Measurements from ENCODE around the gene PTPRT. TPM values are rescaled to one million over a fixed set of nuclear protein-coding genes. Genes with fewer than 3 reads are reported as not detected.

PTPRT gene
- total RNA-seq, 2 experiments from 2014 or later = not detected

GRCh38 chr20:43037605-43038309 lies 151.9 kb downstream of the PTPRT start:
- POLR2A ChIA-PET = no interaction called here
- DNase-seq = no peak
- Mint-ChIP-seq H3K27ac (no peak overlapping the region), H3K36me3 (ENCODE audit: low read depth) (no peaks in the 10 kb centered on the region), H3K9me3 (no peaks in the 10 kb centered on the region), H3K4me1 (ENCODE audit: low read depth) (no peaks in the 10 kb centered on the region), H3K4me3 (no peak overlapping the region), H3K27me3 (peaks cover 2% of the 10 kb centered on the region)
- intact Hi-C loops (cut with micrococcal nuclease) = no loop called here
- no peak for ATAC-seq
- CTCF ChIA-PET = no interaction called here
- TF ChIP-seq CTCF (IDR thresholded peaks at IDR 0.05) = no peak

- ChIA-PET POLR2A (no interaction called here), CTCF (no interaction called here)
- no peaks in the 10 kb centered on the region for H3K27me3 Mint-ChIP-seq
- no peak for ATAC-seq
- DNase-seq = no peak
- no peaks in the 10 kb centered on the region for H3K36me3 Mint-ChIP-seq (ENCODE audit: low read depth)
- H3K4me3 Mint-ChIP-seq = no peak overlapping the region
- no peaks in the 10 kb centered on the region for H3K4me1 Mint-ChIP-seq (ENCODE audit: low read depth)
- intact Hi-C loops (cut with micrococcal nuclease) = no loop called here
- H3K27ac Mint-ChIP-seq = no peak overlapping the region
- H3K9me3 Mint-ChIP-seq = no peaks in the 10 kb centered on the region
- no peak for TF ChIP-seq CTCF (IDR thresholded peaks at IDR 0.05)
Measured at GRCh38 chr20:43034981-43035724, 154.6 kb downstream of the PTPRT start.

- ATAC-seq (no peak), DNase-seq (no peak)
- no peaks in the 10 kb centered on the region for H3K36me3 Mint-ChIP-seq (ENCODE audit: low read depth)
- POLR2A ChIA-PET = no interaction called here
- H3K9me3 Mint-ChIP-seq = no peaks in the 10 kb centered on the region
- H3K4me3 Mint-ChIP-seq = no peak overlapping the region
- no peak for TF ChIP-seq CTCF (IDR thresholded peaks at IDR 0.05)
- intact Hi-C loops (cut with micrococcal nuclease) = no loop called here
- CTCF ChIA-PET = no interaction called here
- no peaks in the 10 kb centered on the region for H3K4me1 Mint-ChIP-seq (ENCODE audit: low read depth)
- H3K27me3 Mint-ChIP-seq = no peaks in the 10 kb centered on the region
- H3K27ac Mint-ChIP-seq = no peak overlapping the region
Measured at GRCh38 chr20:43032459-43032858, 157.2 kb downstream of the PTPRT start.

- no peak for ATAC-seq
Measured at GRCh38 chr20:43029176-43029575, 160.5 kb downstream of the PTPRT start.

More at GRCh38 chr20:43029176-43029575, 160.5 kb downstream of the PTPRT start:
- no peak overlapping the region for H3K27ac Mint-ChIP-seq
- no peak for DNase-seq
- no peaks in the 10 kb centered on the region for H3K9me3 Mint-ChIP-seq
- intact Hi-C loops (cut with micrococcal nuclease) = no loop called here
- ChIA-PET CTCF (no interaction called here), POLR2A (no interaction called here)
- no peaks in the 10 kb centered on the region for H3K36me3 Mint-ChIP-seq (ENCODE audit: low read depth)
- peaks cover 2% of the 10 kb centered on the region for H3K27me3 Mint-ChIP-seq
- TF ChIP-seq CTCF (IDR thresholded peaks at IDR 0.05) = no peak
- H3K4me1 Mint-ChIP-seq (ENCODE audit: low read depth) = no peaks in the 10 kb centered on the region
- H3K4me3 Mint-ChIP-seq = no peak overlapping the region

All from activated CD8-positive, alpha-beta T cell treated with anti-CD3 and anti-CD28 coated beads for 36 hours (primary cell).